Spinal cord (tissue), 10 donors: ENCODE measurements around the gene LHX3. TPM values are rescaled to one million over a fixed set of nuclear protein-coding genes. Genes with fewer than 3 reads are reported as not detected.

Experiments
- DNase-seq, 6 donors: peaks; one replicate each; pipeline versions ENCODE4 v3.0.0 to v3.0.0-alpha.2; 2013 to 2015; ENCODE audit warnings: low spot score in 6 of 6, low read depth in 4 of 6
- H3K27ac ChIP-seq: one replicate; pipeline ENCODE4 v1.5.1; 2013; ENCODE audit warnings: low read depth, low read length, control low read depth
- H3K27me3 ChIP-seq: one replicate; pipeline ENCODE4 v1.6.1; 2013; ENCODE audit warnings: low read length; ENCODE audit not compliant: control insufficient read depth, insufficient read depth
- H3K36me3 ChIP-seq: one replicate; pipeline ENCODE4 v1.6.1; 2013; ENCODE audit warnings: low read length; ENCODE audit not compliant: control insufficient read depth, insufficient read depth
- H3K4me1 ChIP-seq: one replicate; pipeline ENCODE4 v1.6.1; 2013; ENCODE audit warnings: low read length; ENCODE audit not compliant: control insufficient read depth, insufficient read depth
- H3K4me3 ChIP-seq: one replicate; pipeline ENCODE4 v1.5.1; 2013; ENCODE audit warnings: low read depth, low read length, control low read depth
- H3K9me3 ChIP-seq: one replicate; pipeline ENCODE4 v1.6.1; 2013; ENCODE audit warnings: low read length; ENCODE audit not compliant: control insufficient read depth, insufficient read depth
- WGBS: methylation state at CpG from one replicate; pipeline ENCODE4 v1.1.5; 2013; ENCODE audit warnings: missing lambda C conversion rate; ENCODE audit not compliant: insufficient coverage; 5-methylcytosine and 5-hydroxymethylcytosine counted together
- polyA plus RNA-seq, 2 donors: library from polyadenylated mRNA; unstranded; fragments of 120-200 nt; gene quantifications; one replicate each; pipeline ENCODE4 v1.2.1, GENCODE V29; 2013; ENCODE audit not compliant: insufficient read length in 2 of 2
- total RNA-seq, 2 donors: library from RNA; depleted of rRNA in 1 of 2; stranded (reverse); fragments of 120-200 nt in 1 of 2; fragments of >200 nt in 1 of 2; gene quantifications; one replicate each; pipeline versions ENCODE4 v1.2.3 to v1.2.4, GENCODE V29; 2013 to 2014
- donor health status: healthy.

The LHX3 gene
- total and polyA plus RNA-seq, 4 donors = 0.50 to 2.7 (median 1.5) TPM; not detected in 1

DNA sequence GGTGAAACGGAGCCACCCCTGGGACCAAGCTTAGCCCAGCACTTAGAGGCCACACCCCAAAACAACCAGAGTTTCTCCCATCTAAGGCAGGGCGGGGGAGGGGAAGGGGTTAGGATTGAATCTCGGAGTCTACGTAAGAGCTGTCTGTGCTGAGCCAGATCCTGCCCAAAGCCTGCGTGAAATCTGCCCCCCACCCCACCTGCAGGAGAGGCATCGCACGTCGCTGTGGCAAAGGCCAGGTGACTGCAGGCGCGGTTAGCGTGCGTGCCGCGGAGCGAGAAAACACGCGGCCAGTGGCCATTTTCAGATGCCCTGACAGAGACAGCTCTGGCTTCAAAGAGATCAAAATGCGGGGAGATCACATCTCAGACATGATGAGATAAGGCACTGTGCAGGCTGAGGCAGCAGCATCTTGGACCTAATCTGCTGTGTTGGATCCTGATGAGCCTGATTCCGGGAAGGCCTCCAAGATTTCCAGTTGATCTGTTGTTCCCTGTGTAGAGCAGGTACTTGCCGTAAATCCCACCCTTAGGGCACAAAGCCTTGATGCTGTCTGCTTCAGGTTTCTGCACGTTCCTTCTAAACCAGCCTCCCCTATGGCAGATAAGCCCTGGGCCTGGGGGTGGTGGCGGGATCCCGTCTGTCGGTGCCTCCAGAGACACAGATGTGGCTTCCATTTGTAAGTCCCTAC lies 43.2 kb upstream of the LHX3 start:
- DNase-seq = no peak
- WGBS = 77% methylated on average over 21 of the region's 24 CpGs
- Histone ChIP-seq H3K27me3 (no peaks in the 10 kb centered on the region), H3K36me3 (no peaks in the 10 kb centered on the region), H3K4me3 (no peak overlapping the region), H3K9me3 (no peaks in the 10 kb centered on the region), H3K4me1 (peaks cover 37% of the 10 kb centered on the region), H3K27ac (no peak overlapping the region)

DNA sequence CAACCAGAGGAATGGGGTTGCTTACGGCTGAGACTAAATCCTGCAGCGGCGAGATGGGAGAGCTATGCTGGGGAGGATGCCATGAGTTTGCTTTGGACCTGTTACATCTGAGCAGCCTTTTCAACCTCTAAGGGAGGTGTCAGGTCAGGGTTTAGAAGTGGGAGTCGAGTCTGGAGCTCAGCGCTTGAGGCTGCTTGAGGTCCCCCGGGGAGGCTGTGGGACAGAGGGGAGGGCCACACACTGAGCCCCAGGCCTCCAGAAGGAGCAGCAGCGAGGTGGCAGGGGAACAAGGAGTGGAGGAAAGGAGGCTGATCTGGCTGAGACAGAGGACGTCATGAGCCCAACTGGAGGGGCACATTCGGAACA lies 42.6 kb upstream of the LHX3 start:
- Histone ChIP-seq H3K27me3 (no peaks in the 10 kb centered on the region), H3K36me3 (peaks cover 2% of the 10 kb centered on the region), H3K27ac (no peak overlapping the region), H3K9me3 (no peaks in the 10 kb centered on the region), H3K4me3 (no peak overlapping the region), H3K4me1 (peaks cover 42% of the 10 kb centered on the region)
- WGBS = 46% methylated on average over 7 of the region's 9 CpGs
- no peak for DNase-seq

GRCh38 chr9:136246849-136247550 lies 42.1 kb upstream of the LHX3 start:
- H3K4me1 ChIP-seq = peaks cover 47% of the 10 kb centered on the region

DNA sequence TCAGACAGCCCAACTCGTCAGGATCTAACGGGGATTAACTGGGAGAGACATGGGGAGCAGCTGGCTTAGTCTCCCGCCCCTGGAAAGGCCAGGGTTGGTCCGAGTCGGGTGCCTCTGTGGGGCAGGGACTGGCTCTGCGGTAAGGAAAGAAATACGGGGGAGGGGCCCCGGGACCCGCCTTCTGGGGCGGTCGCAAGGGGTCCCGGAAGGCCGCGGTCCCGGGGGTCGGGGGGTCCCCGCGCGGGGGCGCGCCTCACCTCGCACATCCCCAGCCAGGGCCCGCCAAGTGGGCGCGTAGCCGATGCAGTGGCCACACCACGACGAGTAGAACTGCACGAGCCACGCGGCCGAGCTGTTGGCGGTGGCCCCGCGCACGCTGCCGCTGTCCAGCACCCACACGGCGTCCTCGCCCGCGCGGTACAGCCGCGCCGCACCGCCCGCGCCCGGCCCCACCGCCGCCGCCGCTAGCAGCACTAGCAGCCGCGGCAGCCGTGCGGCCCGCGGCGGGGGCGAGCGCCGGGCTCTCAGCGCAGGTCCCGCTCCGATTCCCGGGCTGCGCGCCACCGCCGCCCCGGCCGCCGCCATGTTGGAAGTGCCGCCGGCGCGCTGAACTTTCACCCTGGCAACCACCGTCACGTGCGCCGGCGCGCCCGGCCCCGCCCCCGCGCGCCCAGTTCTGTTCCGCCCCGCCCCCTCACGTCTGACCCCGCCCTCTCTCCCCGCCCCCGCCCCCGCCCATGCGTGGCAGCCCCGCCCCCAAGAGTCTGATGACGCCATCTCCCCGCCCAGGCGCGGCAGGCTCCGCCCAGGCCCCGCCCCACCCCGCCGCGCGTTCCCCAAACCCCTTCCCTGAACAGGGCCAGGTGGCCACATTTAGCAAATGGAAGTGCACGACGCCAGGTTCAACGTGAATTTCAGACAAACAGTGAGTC lies 40.6 kb upstream of the LHX3 start, which contains the start of gene QSOX2:
Gene QSOX2 (minus strand): TSS at position 594 of the 932 bp plus-strand sequence. CDS start 9 bp downstream, at position 585.
- peak within 1 kb of the TSS; percentile 54 for H3K4me3 ChIP-seq
- no peak within 1 kb of the TSS for H3K27ac ChIP-seq
- WGBS = 0% methylated on average over 94 of the region's 112 CpGs
- H3K27me3 ChIP-seq = no peaks in the 10 kb centered on the region
- H3K9me3 ChIP-seq = no peaks in the 10 kb centered on the region
- peak in 5 of 6 donors; percentile 50 to 93 (median 73) for DNase-seq
- peaks cover 40% of the 10 kb centered on the region for H3K4me1 ChIP-seq
- peaks cover 15% of the 10 kb centered on the region for H3K36me3 ChIP-seq

More at GRCh38 chr9:136246849-136247550, 42.1 kb upstream of the LHX3 start:
- no peak for DNase-seq
- peaks cover 7% of the 10 kb centered on the region for H3K36me3 ChIP-seq
- 71% methylated on average over 24 of the region's 26 CpGs for WGBS
- H3K27me3 ChIP-seq = no peaks in the 10 kb centered on the region
- no peaks in the 10 kb centered on the region for H3K9me3 ChIP-seq
- H3K4me3 ChIP-seq = no peak overlapping the region
- no peak overlapping the region for H3K27ac ChIP-seq

DNA sequence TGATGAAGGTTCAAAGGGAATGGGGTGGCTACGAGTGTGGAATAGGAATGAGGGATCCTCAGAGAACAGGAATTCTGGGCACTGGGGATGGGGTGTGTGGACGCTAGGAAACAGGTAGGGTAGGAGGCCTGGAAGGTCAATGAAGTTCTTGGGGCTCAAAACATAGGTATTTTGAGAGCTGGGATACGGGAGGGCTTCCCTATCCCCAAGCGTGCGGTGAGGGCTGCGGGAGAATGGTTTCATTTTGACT lies 40.0 kb upstream of the LHX3 start:
- Histone ChIP-seq H3K4me1 (peaks cover 40% of the 10 kb centered on the region), H3K27ac (no peak overlapping the region), H3K27me3 (no peaks in the 10 kb centered on the region), H3K9me3 (no peaks in the 10 kb centered on the region), H3K36me3 (peaks cover 15% of the 10 kb centered on the region), H3K4me3 (peak overlapping the region; percentile 54)
- no peak for DNase-seq
- WGBS = 1% methylated on average over 6 of the region's 6 CpGs

- H3K4me1 ChIP-seq = peaks cover 41% of the 10 kb centered on the region
- WGBS = 15% methylated on average over 9 of the region's 11 CpGs
- H3K36me3 ChIP-seq = peaks cover 15% of the 10 kb centered on the region
- H3K27ac ChIP-seq = no peak overlapping the region
- no peak for DNase-seq
- H3K27me3 ChIP-seq = no peaks in the 10 kb centered on the region
- no peaks in the 10 kb centered on the region for H3K9me3 ChIP-seq
- peak overlapping the region; percentile 54 for H3K4me3 ChIP-seq
Measured at GRCh38 chr9:136244122-136244968, 39.4 kb upstream of the LHX3 start.

- 53% methylated on average over 4 of the region's 4 CpGs for WGBS
- H3K27ac ChIP-seq = no peak overlapping the region
- no peak for DNase-seq
- peaks cover 15% of the 10 kb centered on the region for H3K36me3 ChIP-seq
- no peaks in the 10 kb centered on the region for H3K9me3 ChIP-seq
- peaks cover 41% of the 10 kb centered on the region for H3K4me1 ChIP-seq
- H3K4me3 ChIP-seq = no peak overlapping the region
- no peaks in the 10 kb centered on the region for H3K27me3 ChIP-seq
Measured at GRCh38 chr9:136243631-136244030, 38.7 kb upstream of the LHX3 start.

DNA sequence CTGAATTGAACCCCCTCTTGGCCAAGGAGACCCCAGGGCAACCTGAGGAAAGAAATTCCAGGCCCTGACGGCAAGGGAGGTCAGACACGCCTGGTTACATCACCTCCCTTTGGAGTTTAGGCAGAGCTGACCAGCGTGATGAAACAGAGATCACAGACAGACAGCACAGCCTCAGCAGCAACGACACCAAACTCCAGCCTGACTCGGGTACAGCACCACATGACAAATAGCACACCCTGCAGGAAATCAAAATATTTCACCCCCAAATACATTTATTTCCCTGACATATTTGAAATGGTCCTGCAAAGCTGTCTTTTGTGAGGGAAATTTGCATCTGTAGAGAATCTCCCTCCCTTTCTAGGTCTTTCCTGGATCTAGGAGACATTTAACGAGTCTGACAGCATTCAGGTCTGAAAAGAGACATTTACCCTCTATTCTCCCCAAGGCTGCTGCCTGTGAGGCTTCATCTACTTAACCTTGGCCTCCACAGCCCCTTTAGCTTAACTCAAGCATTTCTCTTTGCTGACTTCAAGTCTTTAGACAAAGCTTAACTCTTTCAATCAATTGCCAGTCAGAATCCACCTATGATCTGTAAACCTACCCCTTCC lies 38.1 kb upstream of the LHX3 start:
- Histone ChIP-seq H3K4me3 (no peak overlapping the region), H3K36me3 (peaks cover 19% of the 10 kb centered on the region), H3K4me1 (peaks cover 47% of the 10 kb centered on the region), H3K9me3 (no peaks in the 10 kb centered on the region), H3K27me3 (no peaks in the 10 kb centered on the region), H3K27ac (no peak overlapping the region)
- 61% methylated on average over 6 of the region's 6 CpGs for WGBS
- no peak for DNase-seq

- Histone ChIP-seq H3K27ac (no peak overlapping the region), H3K27me3 (no peaks in the 10 kb centered on the region), H3K36me3 (peaks cover 25% of the 10 kb centered on the region), H3K9me3 (no peaks in the 10 kb centered on the region), H3K4me1 (peaks cover 50% of the 10 kb centered on the region), H3K4me3 (no peak overlapping the region)
- 96% methylated on average over 8 of the region's 8 CpGs for WGBS
- DNase-seq = no peak
Measured at GRCh38 chr9:136242248-136242647, 37.3 kb upstream of the LHX3 start.
